GM21447 (cell line): Measurements from ENCODE around the gene MRPS18B.

ENCODE experiments used
- ATAC-seq: cut with Tn5 transposase; IDR thresholded peaks from one replicate; pipeline ENCODE4 v1.9.1; 2021; ENCODE audit not compliant: unreplicated experiment

Gene MRPS18B

DNA sequence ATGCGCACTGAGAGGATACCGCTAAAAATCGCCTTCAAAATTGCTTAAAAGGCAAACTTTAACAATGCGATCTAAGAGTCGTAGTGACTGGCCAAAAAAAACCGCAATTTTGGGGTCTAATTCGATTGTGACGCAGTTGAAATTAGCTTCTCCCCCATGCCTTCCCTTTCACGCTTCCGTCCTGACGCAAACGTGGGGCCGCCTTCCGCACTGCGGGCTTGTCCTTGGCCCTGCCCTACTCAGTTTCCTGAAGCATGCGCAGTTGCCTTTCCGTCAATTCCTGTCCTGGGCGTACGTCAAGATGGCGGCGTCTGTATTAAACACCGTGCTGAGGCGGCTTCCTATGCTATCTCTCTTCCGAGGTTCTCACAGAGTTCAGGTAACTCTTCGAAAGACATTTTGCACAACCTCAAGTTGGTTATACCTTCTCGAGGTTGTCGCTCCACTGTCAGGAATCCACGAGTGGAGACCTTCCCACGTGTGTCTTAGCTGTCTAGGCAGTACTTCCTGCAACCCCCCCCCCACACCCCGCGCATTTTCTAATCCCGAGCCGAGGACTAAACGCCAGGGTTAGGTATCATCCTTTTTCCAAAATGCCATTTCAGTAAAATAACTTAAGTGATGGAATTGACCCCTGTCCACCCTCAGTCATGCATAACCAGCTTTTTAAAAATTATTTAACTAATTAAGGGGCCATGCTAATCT is at the start of gene MRPS18B:
MRPS18B (plus strand) TSS at position 276 of the 705 bp plus-strand sequence; CDS start at position 302, 26 bp downstream.
- peak; percentile 65 for ATAC-seq

DNA sequence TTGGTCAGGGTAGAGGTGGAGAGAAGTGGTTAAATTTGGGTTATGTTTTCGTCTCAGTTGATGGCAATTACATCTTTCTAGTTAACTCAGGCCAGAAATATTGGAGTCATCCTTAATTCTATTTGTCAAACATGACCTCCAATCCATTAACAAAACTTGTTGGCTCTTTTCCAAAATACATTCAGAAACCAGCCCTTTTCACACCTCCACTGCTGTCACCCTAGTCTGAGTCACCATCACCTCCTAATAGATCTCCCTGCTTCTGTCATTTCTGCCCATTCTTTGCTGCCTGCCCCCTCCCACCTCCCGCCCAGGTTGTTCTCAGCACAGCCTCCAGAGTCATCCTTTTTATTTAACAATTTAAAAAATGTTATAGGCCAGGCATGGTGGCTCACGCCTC is 49.4 kb upstream of the MRPS18B start:
- no peak for ATAC-seq

DNA sequence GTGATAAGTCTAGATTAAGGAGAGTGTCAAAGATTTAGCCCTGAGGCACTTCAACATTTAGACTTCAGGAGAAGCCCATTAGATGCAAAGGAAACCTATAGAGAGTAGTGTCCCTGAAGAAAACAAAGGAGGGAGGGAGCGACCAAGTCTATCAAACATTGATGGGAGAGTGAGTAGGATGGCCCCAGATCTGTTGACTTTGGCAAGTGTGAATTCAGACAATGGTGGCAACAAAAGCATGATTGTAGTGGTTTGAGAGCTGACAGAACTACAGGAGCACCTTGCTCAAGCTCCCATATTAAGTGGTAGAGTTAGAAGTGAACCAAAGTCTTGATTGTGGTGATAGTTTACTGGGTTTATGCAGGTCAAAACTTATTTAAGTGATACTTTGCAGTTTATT is 47.4 kb upstream of the MRPS18B start:
- no peak for ATAC-seq

DNA sequence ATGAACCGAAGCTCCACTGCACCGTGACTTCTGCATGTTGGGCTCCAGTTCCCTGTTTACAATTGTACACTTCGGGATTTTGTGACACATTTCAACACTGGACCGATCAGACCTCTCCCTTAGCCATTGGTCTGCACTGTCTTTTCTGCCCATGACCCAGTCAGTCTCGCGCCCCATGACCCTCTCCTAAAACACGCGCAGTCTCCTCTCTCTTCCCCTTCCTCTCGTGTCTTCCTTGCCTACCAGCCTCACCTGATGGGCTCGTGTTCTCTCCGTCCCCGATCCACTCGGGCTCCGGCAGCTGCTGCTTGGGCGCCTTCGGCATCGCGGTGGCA is 46.9 kb upstream of the MRPS18B start:
- peak; percentile 19 for ATAC-seq

DNA sequence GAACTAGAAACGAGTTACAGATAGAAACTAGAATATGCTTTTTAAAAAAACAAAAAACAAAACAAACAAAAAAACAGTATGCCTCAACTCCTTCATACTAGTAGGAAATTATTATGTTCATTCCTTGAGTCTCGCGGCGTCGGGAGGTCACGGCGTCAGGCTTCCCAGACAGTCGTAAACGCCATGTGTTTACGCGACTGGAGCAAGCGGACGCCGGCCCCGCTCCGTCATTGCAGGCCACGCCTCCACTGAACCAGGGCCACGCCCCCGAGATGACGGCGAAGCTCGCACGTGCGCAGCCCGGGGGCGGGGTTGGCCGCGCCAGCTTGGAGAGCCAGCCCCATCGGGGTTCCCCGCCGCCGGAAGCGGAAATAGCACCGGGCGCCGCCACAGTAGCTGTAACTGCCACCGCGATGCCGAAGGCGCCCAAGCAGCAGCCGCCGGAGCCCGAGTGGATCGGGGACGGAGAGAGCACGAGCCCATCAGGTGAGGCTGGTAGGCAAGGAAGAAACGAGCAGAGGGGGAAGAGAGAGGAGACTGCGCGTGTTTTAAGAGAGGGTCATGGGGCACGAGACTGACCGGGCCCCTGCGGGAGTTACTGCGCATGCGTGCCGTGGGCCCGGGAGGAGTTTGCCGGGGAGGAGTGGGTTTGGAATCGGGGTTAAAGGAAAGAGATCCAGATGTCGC is 46.4 kb upstream of the MRPS18B start, which contains the start of gene ABCF1:
ABCF1 (plus strand) TSS at position 368 of the 687 bp plus-strand sequence; CDS start at position 414, 46 bp downstream.
- ATAC-seq = peak; percentile 87

DNA sequence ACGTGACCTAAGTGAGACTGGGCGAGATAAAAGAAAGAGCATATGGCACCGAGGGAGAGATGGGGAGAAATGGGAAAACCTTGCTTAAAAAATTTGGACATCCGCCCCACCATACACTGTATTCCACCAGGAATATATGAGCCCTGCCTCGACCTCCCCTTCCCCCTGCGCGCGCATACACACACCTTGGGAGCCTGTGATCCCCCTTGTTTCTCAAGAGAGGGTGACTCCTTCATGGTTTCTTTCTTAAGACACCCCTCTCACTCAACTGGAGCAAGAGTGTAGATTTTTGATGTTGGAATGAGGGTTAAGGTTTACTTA is 45.9 kb upstream of the MRPS18B start:
- no peak for ATAC-seq

DNA sequence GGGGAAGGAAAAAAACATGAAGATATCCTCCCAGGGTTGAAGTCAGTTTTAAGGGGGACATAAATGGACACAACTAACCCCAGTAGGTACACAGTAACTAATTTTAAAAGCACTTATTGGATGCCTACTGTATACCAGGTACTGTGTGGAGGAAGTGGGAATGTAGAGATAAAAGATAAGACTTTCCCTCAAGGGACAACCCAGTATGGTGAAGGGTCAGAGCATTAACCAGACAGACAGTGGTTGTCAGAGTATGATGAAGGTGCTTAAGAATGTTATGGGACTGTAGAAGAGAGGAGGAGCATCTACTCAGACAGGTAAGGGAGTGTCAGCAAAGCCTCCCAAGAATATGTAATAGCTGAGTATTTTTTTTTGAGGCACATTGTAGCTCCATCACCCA is 45.5 kb upstream of the MRPS18B start:
- no peak for ATAC-seq

DNA sequence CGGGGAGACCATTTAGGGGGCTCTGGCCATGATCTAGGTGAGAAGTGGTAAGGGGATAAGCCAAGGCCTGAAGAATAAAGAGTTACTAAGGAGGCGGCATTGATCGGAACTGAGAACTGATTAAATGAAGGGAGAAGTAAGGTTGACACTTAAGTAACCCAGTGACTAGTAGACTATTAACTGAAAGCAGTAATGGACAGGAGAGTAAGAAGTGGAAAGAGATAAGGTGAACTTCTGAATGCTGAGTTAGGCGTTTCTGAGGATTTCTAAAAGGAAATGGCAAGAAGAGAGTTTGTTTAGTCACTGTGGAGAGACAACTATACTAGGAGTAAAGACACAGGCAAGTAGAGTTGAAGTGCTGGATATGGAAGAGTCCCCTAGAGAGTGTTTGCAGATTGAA is 44.5 kb upstream of the MRPS18B start:
- no peak for ATAC-seq

DNA sequence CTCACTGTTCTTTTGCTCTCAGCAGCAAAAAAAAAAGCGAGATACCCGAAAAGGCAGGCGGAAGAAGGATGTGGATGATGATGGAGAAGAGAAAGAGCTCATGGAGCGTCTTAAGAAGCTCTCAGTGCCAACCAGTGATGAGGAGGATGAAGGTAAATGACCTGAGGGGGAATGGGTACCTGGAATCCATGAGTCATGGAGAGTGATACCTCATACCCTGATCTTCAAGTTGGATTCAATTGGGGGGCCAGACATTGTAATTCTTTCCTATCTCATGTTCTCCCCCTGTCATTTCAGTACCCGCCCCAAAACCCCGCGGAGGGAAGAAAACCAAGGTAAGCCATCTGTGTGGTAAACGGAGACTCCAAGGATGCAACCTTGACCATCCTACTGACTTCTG is 39.6 kb upstream of the MRPS18B start:
- no peak for ATAC-seq

DNA sequence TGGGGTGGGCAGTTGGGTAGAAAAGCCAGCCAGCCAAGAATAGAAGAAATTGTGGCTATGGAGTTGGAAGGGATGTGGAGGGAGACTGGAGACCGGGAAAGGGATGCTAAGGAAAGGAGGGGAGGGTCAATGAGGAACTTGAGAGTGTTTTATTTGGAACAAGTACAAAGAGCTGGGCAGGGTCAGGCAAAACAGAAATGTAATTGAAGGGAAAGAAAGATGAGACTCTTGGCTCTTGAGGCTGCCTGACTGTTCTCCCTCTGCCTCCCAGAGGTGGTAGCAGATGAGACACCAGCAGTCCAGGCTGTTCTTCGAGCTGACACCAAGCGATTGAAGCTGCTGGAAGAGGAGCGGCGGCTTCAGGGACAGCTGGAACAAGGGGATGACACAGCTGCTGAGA is 33.7 kb upstream of the MRPS18B start:
- ATAC-seq = no peak

DNA sequence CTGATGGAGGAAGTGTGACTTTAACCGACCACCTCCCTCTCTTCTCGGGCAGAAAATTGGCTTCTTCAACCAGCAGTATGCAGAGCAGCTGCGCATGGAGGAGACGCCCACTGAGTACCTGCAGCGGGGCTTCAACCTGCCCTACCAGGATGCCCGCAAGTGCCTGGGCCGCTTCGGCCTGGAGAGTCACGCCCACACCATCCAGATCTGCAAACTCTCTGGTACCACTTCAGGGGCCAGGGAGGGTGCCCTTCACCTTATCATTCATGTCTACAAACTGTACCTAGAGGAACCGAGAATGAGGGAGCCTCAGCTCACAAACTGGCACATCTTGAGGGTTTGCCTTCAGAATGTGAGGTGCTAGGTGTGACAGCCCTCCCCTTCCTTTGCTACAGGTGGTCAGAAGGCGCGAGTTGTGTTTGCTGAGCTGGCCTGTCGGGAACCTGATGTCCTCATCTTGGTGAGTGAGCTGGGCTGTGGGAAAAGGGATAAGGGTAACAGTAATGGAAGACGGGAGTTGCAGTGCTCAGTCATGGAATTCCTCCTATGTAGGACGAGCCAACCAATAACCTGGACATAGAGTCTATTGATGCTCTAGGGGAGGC is 27.8 kb upstream of the MRPS18B start:
- no peak for ATAC-seq

DNA sequence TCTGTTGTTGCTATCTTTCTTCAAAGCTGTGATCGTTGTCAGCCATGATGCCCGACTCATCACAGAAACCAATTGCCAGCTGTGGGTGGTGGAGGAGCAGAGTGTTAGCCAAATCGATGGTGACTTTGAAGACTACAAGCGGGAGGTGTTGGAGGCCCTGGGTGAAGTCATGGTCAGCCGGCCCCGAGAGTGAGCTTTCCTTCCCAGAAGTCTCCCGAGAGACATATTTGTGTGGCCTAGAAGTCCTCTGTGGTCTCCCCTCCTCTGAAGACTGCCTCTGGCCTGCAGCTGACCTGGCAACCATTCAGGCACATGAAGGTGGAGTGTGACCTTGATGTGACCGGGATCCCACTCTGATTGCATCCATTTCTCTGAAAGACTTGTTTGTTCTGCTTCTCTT is 27.1 kb upstream of the MRPS18B start:
- no peak for ATAC-seq

DNA sequence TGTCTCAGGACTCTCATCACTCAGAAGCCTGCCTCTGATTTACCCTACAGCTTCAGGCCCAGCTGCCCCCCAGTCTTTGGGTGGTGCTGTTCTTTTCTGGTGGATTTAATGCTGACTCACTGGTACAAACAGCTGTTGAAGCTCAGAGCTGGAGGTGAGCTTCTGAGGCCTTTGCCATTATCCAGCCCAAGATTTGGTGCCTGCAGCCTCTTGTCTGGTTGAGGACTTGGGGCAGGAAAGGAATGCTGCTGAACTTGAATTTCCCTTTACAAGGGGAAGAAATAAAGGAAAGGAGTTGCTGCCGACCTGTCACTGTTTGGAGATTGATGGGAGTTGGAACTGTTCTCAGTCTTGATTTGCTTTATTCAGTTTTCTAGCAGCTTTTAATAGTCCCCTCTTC is 26.6 kb upstream of the MRPS18B start:
- no peak for ATAC-seq

DNA sequence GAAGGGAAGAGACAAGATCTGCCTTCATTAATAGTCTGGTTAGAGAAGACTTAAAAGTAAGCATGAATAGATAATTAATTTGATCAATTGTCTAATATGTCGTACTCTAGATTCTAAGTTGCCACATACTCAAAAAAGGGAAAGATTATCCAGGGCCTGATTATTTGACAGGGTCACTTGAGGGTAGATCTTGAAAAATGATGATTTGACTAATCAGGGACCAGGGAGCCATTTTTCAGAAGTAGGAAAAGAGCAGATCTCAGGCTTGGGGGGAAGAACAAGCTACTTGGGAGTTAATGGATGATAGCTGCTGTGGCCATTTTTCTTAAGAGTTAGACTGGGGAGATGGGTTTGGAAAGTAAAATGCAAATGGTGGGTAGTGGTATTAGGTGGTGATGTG is 25.4 kb upstream of the MRPS18B start:
- no peak for ATAC-seq

DNA sequence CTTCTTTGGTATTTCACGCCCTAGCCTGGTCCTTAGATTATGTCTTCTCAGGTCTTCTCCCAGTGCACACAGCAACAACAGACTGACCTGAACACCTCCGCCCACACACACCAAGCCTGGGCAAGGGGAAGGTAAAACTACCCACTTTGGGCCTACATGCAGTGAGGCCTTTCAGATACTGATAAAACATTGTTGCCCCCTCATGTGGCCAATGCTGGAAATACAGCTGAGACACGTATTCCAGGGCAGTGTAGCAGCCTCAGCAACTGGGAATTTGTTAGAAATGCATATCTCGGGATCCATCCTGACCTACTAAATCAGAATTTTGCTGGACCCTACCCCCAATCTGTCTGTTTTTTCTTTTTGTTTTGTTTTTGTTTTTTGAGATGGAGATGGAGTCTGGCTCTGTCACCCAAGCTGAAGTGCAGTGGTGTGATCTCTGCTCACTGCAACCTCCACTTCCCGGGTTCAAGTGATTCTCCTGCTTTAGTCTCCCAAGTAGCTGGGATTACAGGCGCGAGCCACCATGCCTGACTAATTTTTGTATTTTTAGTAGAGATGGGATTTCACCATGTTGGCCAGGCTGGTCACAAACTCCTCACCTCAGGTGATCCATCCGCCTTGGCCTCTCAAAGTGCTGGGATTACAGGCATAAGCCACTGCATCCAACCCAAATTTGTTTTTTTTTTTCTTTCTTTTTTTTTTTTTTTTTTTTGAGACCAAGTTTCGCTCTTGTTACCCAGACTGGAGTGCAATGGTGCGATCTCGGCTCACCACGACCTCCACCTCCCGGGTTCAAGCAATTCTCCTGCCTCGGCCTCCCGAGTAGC is 20.1 kb upstream of the MRPS18B start:
- ATAC-seq = peak; percentile 72

DNA sequence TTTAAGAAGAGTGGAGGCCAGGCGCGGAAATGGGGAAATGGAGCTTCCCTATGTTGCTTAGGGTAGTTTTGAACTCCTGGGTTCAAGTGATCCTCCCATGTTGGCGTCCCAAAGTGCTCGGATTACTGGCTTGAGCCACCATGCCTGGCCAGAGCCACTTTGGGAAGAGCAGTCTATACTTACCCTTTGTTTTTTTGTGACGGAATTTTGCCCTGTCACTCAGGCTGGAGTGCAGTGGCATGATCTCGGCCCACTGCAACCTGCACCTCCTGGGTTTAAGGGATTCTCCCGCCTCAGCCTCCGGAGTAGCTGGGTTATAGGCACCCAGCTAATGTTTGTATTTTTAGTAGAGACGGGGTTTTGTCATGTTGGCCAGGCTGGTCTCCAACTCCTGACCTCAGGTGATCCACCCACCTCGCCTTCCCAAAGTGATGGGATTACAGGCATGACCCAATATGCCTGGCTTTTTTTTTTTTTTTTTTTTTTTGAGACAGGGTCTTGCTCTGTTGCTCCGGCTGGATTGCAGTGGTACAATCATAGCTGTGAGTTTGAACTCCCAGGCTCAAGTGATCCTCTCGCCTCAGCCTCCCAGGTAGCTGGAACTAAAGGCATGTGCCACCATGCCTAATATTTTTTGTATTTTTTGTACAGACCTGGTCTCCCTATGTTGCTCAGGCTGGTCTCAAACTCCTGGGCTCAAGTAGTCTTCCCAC is 18.6 kb upstream of the MRPS18B start:
- ATAC-seq = no peak

DNA sequence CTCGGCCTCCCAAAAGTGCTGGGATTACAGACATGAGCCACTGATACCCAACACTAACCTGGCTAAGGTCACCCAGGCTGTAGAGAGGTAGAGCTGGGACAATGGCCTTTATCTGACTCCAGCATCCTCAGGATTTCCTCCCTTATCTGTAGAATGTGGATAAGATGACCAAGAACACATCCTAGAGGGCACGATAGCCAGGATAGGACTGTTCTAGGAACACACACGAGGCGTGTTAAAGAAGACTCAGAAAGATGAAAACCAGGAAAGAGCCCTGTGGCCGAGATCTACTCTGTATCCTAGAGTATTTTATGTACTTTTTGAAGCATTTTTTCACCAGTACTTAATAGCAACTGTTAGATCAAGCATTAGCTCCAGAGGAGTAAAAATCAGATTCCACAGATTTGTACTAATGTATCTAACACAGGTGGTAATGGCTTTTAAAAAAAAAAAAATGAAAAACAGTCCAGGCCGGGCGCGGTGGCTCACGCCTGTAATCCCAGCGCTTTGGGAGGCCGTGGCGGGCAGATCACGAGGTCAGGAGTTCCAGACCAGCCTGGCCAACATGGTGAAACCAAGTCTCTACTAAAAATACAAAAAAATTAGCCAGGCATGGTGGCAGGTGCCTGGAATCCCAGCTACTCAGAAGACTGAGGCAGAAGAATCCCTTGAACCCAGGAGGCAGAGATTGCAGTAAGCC is 17.9 kb upstream of the MRPS18B start:
- ATAC-seq = no peak

DNA sequence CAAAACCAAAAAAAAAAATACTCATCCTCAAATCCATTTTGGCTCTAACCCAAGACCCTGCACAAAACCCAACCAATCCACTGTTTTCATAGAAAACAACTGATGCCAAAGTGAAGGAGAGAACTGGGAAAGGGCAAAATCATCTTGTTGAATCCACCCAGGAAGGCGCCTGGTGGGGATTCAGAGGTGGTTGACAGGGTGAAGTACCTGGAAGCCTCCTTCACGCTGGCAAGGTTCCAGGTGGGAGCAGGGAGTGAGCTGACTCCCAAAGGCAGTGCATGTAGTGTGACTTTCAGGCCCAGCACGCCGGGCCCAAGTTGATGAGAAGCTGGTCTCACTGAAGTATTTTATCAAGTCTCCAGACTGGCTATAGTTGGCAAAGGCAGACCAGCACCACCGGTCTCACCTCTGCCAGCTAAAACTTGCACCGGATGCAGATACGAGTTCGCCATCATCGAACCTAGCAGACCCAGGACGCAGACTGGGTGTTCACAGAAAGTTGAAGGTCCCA is 17.1 kb upstream of the MRPS18B start:
- ATAC-seq = no peak

DNA sequence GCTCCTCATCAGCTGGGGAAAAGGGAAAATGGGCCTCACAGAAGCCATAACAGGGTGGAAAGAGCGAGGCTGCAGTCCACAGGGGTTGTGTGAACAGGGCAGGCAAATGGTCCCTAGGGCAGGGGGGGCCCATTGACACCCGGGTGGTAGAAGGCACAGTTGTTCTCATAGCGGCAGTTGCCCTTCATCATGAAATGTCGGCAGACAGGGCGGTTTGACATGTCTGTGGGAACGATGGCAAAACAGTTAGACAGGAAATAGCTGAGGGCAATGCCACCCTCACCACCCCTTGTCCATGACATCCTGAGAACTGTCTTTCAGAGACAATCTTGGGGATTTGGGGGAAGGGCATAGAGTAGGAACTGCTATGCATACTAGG is 16.2 kb upstream of the MRPS18B start:
- no peak for ATAC-seq
